Thoracic aorta (tissue), 2 donors: Measurements from ENCODE around the gene GMEB2. TPM values are rescaled to one million over a fixed set of nuclear protein-coding genes. Genes with fewer than 3 reads are reported as not detected.
A peak's percentile ranks its signal among the peaks of the same experiment; 100 is the strongest.

Source experiments
- ATAC-seq: fragments of 150-250 bp; one replicate; pipeline ENCODE4 v1.8.0; 2017; ENCODE audit warnings: low read depth; ENCODE audit not compliant: insufficient number of reproducible peaks, low FRiP score
- DNase-seq: peaks from one replicate; pipeline ENCODE4 v3.0.0-alpha.2; 2020; ENCODE audit warnings: low spot score
- H3K27ac ChIP-seq, 2 donors: fragments of 200-600 bp; sonication (generic); 1 replicate in 1 of 2; 2 replicates in 1 of 2; pipeline ENCODE4 v1.5.1; 2016; ENCODE audit warnings: mild to moderate bottlenecking in 2 of 2, moderate library complexity in 2 of 2
- H3K27me3 ChIP-seq: fragments of 200-600 bp; sonication (generic); replicated peaks from 2 replicates; pipeline ENCODE4 v1.6.0; 2016; ENCODE audit warnings: mild to moderate bottlenecking; ENCODE audit not compliant: insufficient read depth
- H3K36me3 ChIP-seq: fragments of 200-600 bp; sonication (generic); one replicate; pipeline ENCODE4 v1.5.1; 2016
- H3K4me1 ChIP-seq, 2 donors: fragments of 200-600 bp; sonication (generic); 1 replicate in 1 of 2; 2 replicates in 1 of 2; pipeline versions ENCODE4 v1.5.1 to v1.6.0; 2016; ENCODE audit warnings: low read depth in 2 of 2, mild to moderate bottlenecking in 1 of 2; ENCODE audit not compliant: control insufficient read depth in 1 of 2
- H3K4me3 ChIP-seq: fragments of 200-600 bp; sonication (generic); 2 replicates; pipeline ENCODE4 v1.5.1; 2016; ENCODE audit warnings: mild to moderate bottlenecking
- H3K9me3 ChIP-seq: fragments of 200-600 bp; sonication (generic); 2 replicates; pipeline ENCODE4 v1.5.1; 2016
- CTCF ChIP-seq: fragments of 200-600 bp; sonication (generic); IDR thresholded peaks from one replicate; pipeline ENCODE4 v1.5.1; 2019; ENCODE audit warnings: antibody characterized with exemption
- total RNA-seq, 2 donors: library from RNA; depleted of rRNA; stranded (reverse); fragments of >200 nt; gene quantifications; one replicate each; pipeline versions ENCODE4 v1.1.0 to v1.2.3, GENCODE V29; 2016

GMEB2 gene
- total RNA-seq, 2 donors from 2014 or later = 10.0 to 14.7 TPM

GRCh38 chr20:63574829-63575743, 51.8 kb downstream of the GMEB2 start:
- DNase-seq (no peak), ATAC-seq (no peak)
- TF ChIP-seq CTCF = no peak
- Histone ChIP-seq H3K9me3 (no peaks in the 10 kb centered on the region), H3K27ac (no peak overlapping the region), H3K4me3 (peak overlapping the region; percentile 90), H3K27me3 (no peaks in the 10 kb centered on the region), H3K36me3 (no peaks in the 10 kb centered on the region), H3K4me1 (peaks cover 5 to 11% of the 10 kb centered on the region in 2 donors)

- TF ChIP-seq CTCF = no peak
- Histone ChIP-seq H3K27ac (peak within 1 kb of the TSS in 1 of 2 donors; percentile 71), H3K36me3 (no peaks in the 10 kb centered on the region), H3K9me3 (no peaks in the 10 kb centered on the region), H3K4me3 (peak within 1 kb of the TSS; percentile 90), H3K4me1 (peaks cover 5 to 11% of the 10 kb centered on the region in 2 donors), H3K27me3 (no peaks in the 10 kb centered on the region)
- ATAC-seq (peak; percentile 29), DNase-seq (no peak)
Observed at GRCh38 chr20:63574156-63574828, 52.6 kb downstream of the GMEB2 start, which contains the start of gene HELZ2. Gene HELZ2 (minus strand): TSS chr20:63574239. CDS start chr20:63572385, 1,854 bp downstream.

GRCh38 chr20:63573647-63574131, 53.2 kb downstream of the GMEB2 start:
- H3K9me3 ChIP-seq = no peaks in the 10 kb centered on the region
- DNase-seq (no peak), ATAC-seq (no peak)
- H3K27me3 ChIP-seq = no peaks in the 10 kb centered on the region
- no peak for TF ChIP-seq CTCF
- peaks cover 5 to 11% of the 10 kb centered on the region in 2 donors for H3K4me1 ChIP-seq
- H3K4me3 ChIP-seq = peak overlapping the region; percentile 90
- H3K36me3 ChIP-seq = no peaks in the 10 kb centered on the region
- H3K27ac ChIP-seq = no peak overlapping the region

- no peaks in the 10 kb centered on the region for H3K36me3 ChIP-seq
- no peaks in the 10 kb centered on the region for H3K9me3 ChIP-seq
- peaks cover 5 to 11% of the 10 kb centered on the region in 2 donors for H3K4me1 ChIP-seq
- no peaks in the 10 kb centered on the region for H3K27me3 ChIP-seq
- peak overlapping the region; percentile 90 for H3K4me3 ChIP-seq
- DNase-seq = no peak
- ATAC-seq = no peak
- TF ChIP-seq CTCF = no peak
- no peak overlapping the region for H3K27ac ChIP-seq
Observed at GRCh38 chr20:63572788-63573646, 53.9 kb downstream of the GMEB2 start.
